Measurements from ENCODE around the gene BCL2.

DNA sequence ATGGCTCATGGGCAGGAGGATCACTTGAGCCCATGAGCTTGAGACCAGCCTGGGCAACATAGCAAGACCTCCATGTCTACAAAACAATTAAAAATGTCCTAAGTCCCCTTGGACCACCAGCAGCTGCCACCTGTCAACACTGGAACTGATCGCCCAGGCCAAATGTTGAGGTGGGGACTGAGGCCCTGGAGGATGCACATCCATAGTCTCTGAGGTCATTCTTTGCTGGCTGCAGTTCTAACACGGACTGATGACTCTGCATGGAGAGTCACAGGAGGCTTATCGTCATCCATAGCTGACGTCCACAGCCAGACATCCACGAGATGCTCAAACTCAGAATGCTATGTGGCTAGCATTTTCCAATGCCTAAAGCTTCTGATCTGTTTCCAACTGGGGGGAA is 151.3 kb downstream of the BCL2 start:
- no peak for TF ChIP-seq YY1 (IDR thresholded peaks at IDR 0.05; ENCODE audit: low read depth)
- no peak for TF ChIP-seq TEAD4 (IDR thresholded peaks at IDR 0.05)
- TF ChIP-seq TAF1 (IDR thresholded peaks at IDR 0.05; ENCODE audit: low read depth), result no peak
- TF ChIP-seq EGR1 (IDR thresholded peaks at IDR 0.05), result no peak
- TF ChIP-seq RAD21 (IDR thresholded peaks at IDR 0.05; ENCODE audit: low read depth), result no peak
- TF ChIP-seq, protein P1, sequence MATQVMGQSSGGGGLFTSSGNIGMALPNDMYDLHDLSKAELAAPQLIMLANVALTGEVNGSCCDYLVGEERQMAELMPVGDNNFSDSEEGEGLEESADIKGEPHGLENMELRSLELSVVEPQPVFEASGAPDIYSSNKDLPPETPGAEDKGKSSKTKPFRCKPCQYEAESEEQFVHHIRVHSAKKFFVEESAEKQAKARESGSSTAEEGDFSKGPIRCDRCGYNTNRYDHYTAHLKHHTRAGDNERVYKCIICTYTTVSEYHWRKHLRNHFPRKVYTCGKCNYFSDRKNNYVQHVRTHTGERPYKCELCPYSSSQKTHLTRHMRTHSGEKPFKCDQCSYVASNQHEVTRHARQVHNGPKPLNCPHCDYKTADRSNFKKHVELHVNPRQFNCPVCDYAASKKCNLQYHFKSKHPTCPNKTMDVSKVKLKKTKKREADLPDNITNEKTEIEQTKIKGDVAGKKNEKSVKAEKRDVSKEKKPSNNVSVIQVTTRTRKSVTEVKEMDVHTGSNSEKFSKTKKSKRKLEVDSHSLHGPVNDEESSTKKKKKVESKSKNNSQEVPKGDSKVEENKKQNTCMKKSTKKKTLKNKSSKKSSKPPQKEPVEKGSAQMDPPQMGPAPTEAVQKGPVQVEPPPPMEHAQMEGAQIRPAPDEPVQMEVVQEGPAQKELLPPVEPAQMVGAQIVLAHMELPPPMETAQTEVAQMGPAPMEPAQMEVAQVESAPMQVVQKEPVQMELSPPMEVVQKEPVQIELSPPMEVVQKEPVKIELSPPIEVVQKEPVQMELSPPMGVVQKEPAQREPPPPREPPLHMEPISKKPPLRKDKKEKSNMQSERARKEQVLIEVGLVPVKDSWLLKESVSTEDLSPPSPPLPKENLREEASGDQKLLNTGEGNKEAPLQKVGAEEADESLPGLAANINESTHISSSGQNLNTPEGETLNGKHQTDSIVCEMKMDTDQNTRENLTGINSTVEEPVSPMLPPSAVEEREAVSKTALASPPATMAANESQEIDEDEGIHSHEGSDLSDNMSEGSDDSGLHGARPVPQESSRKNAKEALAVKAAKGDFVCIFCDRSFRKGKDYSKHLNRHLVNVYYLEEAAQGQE (IDR thresholded peaks at IDR 0.05; ENCODE audit: low read depth), result no peak
- TF ChIP-seq CREB1 (IDR thresholded peaks at IDR 0.05; ENCODE audit: low read depth), result no peak
- no peak for TF ChIP-seq FOXM1 (IDR thresholded peaks at IDR 0.05; ENCODE audit: borderline replicate concordance, low read depth)
- TF ChIP-seq EP300 (IDR thresholded peaks at IDR 0.05; ENCODE audit: borderline replicate concordance), result no peak
- TF ChIP-seq, protein P2, sequence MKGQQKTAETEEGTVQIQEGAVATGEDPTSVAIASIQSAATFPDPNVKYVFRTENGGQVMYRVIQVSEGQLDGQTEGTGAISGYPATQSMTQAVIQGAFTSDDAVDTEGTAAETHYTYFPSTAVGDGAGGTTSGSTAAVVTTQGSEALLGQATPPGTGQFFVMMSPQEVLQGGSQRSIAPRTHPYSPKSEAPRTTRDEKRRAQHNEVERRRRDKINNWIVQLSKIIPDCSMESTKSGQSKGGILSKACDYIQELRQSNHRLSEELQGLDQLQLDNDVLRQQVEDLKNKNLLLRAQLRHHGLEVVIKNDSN (IDR thresholded peaks at IDR 0.05), result no peak
- TF ChIP-seq, protein P3, sequence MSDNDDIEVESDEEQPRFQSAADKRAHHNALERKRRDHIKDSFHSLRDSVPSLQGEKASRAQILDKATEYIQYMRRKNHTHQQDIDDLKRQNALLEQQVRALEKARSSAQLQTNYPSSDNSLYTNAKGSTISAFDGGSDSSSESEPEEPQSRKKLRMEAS (IDR thresholded peaks at IDR 0.05), result no peak
- no peak for TF ChIP-seq CEBPB (IDR thresholded peaks at IDR 0.05)

All from Ishikawa (cell line).